COLO829 (cell line): ENCODE results near the gene HTR5A.
A peak's percentile ranks its signal among the peaks of the same experiment; 100 is the strongest.
"Not testable (repeated sequence)": the region's sequence is repeated elsewhere in the genome, so short reads cannot be mapped to it uniquely, and the experiment has no call there.

Experiments used
- DNase-seq: peaks from one replicate; pipeline ENCODE4 v3.0.0; 2012; ENCODE audit warnings: low spot score

The HTR5A gene

GRCh38 chr7:155069992-155070751 lies at the start of gene HTR5A:
HTR5A (plus strand) TSS chr7:155070324; CDS start chr7:155070900, 576 bp downstream.
- peak; percentile 74 for DNase-seq

- DNase-seq, result no peak
Observed at GRCh38 chr7:155020996-155021395, 49.1 kb upstream of the HTR5A start.

- DNase-seq, result no peak
Observed at GRCh38 chr7:155021699-155022145, 48.4 kb upstream of the HTR5A start.

GRCh38 chr7:155027879-155028278 lies 42.2 kb upstream of the HTR5A start:
- no peak for DNase-seq

DNA sequence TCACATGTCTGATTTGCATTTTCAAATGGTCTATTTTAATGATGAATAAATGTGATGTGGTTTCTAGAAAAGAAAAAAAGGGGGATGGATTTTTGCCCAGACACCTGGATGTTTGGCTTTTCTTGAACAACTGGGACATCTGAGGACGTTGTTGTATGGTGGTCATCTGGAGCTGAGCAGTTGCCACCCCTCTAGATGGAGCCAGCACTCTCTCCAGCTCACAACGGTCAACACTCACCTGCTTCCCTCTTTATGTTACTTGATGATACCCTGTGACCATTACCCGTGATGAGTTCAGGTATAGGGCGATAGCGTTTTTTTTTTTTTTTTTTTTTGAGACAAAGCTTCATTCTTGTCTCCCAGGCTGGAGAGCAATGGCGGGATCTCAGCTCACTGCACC lies 37.1 kb upstream of the HTR5A start:
- no peak for DNase-seq

GRCh38 chr7:155034495-155034894 lies 35.6 kb upstream of the HTR5A start:
- not testable (repeated sequence) for DNase-seq

DNA sequence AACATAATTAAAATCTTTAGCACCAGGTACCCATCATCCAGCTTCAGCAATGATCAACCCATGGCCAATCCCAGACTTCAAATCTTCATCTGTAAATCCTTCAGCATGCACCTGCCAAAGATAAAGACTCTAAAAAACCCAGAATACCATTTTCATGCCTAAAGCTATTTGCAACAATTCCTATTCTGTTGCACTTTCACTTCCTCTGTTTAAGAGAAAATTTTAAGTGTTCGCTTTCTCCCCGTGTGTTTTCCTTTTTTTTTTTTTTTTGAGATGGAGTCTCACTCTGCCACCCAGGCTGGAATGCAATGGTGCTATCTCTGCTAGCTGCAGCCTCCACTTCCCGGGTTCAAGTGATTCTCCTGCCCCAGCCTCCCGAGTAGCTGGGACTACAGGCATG lies 31.8 kb upstream of the HTR5A start:
- DNase-seq, result no peak

DNA sequence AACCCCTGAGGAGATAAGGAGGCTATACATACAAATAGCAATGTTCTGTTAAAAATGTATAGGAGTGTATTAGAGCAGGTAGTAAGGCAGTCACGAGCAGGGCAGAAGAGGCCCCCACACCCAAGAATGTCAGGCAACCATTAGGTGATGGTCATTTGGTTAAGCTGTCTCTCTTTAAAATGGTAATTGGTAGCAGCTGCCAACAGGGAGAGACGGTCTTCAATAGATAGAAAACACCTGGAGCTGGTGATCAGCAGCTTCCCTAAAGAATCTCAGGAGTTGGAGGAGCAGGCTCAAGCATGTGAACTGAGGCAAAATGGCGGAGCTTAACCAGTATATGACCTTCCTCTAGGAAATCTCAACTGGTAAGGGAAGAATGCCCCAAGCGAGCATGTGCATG lies 26.4 kb upstream of the HTR5A start:
- no peak for DNase-seq

DNA sequence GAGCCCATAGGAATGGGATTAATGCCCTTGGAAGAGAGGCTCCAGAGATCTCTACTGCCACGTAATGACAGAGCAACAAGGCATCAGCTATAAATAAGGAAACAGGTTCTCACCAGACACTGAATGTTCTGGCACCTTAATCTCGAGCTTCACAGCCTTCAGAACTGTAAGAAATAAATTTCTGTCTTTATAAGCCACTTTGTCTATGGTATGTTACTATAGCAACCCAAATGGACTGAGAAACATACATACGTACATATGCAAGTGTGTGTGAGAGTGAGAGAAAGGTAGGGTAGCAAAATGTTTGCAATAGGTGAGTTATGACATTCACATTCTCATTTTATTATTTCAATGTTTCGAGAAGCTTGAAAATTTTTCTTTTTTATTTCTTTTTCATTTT lies 22.1 kb upstream of the HTR5A start:
- no peak for DNase-seq

- no peak for DNase-seq
Observed at GRCh38 chr7:155051355-155051754, 18.8 kb upstream of the HTR5A start.

DNA sequence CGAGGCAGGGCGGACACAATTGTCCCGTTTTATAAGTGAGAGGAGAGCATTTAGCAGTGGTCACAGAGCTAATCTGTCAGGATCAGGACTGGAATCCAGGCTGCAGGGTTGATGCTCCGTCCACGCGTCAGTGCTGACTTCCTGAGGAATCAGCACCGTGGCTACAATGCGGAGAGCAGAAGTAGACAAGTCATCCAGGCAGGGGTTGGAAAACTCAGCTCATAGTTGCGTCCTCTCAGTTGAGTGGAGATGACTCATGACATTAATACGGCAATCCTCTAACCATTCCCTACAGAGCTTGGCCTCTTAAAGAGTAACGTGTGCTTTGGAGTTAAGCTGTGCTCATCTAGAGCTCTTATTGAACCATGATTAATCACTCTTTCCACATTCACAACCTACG lies 17.1 kb upstream of the HTR5A start:
- peak; percentile 32 for DNase-seq

GRCh38 chr7:155054761-155055160 lies 15.4 kb upstream of the HTR5A start:
- DNase-seq, result no peak

- DNase-seq, result no peak
Observed at GRCh38 chr7:155057076-155057475, 13.0 kb upstream of the HTR5A start.

- no peak for DNase-seq
Observed at GRCh38 chr7:155058896-155059295, 11.2 kb upstream of the HTR5A start.

DNA sequence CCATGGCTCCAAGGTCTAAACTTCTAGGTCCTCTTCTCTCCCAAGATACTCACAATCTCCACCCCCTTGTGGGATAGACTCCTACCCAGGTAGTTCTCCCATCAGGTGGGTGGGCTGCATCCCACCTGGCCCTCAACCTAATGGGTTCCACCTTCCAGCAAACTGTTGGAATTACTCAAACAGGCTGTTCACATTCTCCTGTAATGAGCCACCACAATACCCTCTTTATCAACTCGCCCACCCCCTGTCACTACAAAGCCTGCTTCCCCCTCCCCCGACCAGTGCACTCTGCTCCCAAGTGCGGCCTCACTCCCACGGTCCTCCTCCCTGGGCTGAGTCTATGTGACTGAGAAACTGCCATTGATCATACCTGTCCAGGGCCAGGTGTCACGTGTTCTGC lies 10.4 kb upstream of the HTR5A start:
- no peak for DNase-seq

DNA sequence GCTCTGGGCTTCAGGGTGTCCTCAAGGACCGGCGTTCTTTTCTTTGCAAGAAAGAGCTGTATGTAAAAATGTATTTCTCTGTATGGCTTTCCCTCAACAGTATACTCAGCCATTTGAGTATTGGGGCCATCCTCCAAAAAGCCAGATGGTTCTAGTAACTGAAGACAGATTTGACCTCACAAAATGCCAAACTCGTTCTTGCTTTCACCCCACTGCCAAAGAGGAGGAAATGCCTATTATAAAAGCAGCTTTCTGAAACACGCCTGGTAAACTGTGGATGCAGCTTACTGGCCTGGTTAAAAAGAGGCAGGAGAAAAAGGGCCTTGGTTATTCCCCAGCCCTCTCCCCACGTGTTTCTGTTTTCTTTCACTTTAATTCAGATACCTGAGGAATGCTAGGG lies 7.7 kb upstream of the HTR5A start:
- no peak for DNase-seq

GRCh38 chr7:155064186-155064585 lies 5.9 kb upstream of the HTR5A start:
- DNase-seq, result no peak

DNA sequence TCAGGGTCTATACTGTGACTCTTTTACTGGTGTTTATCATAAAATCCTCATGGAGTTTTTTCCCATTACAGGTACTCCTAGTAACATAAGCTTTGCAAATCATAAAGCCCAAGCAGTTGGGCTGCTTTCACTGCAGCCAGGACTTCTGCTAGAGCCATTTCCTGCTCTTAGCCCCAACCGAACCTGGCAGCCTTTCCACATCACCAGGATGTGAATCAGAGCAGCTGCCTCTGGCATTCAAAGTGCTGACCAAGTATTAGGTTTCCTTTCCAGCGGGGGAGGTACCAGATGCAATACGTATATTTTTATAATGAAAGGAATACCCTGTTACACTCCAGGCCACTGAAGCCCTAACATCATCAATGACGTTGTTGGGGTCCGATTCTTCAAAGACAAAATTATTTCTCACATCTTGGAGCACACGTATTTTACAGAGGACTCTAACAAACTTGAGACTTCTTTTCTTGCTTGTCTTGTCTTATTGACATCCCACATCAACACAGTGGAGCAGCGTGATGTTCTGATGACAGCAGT lies 3.6 kb upstream of the HTR5A start:
- peak; percentile 70 for DNase-seq

DNA sequence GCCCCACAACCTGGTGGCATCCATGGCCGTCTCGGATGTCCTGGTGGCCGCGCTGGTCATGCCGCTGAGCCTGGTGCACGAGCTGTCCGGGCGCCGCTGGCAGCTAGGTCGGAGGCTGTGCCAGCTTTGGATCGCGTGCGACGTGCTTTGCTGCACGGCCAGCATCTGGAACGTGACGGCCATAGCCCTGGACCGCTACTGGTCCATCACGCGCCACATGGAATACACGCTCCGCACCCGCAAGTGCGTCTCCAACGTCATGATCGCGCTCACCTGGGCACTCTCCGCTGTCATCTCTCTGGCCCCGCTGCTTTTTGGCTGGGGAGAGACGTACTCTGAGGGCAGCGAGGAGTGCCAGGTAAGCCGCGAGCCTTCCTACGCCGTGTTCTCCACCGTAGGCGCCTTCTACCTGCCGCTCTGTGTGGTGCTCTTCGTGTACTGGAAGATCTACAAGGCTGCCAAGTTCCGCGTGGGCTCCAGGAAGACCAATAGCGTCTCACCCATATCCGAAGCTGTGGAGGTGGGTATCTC lies 1.1 kb downstream of the HTR5A start:
- DNase-seq, result no peak

GRCh38 chr7:155071916-155072571 lies 1.9 kb downstream of the HTR5A start:
- DNase-seq, result no peak

DNA sequence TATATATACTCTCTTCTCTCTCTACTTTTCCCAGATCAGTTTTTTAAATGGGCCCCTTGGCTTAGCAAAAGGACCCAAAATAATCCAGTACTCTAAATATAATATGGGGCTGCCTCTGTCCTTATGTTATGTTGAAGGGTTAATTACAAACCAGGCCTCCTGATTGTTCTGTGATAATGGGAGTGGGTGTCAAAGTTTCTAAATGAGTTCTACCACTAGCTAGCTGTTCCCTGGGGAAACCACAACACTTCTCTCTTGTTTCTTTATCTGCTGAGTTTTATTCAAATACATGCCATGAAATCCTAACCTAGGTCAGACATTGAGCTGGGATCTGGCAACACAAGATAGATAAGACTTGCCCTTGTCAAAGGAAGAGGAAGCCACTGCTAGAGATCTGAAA lies 3.8 kb downstream of the HTR5A start:
- no peak for DNase-seq

DNA sequence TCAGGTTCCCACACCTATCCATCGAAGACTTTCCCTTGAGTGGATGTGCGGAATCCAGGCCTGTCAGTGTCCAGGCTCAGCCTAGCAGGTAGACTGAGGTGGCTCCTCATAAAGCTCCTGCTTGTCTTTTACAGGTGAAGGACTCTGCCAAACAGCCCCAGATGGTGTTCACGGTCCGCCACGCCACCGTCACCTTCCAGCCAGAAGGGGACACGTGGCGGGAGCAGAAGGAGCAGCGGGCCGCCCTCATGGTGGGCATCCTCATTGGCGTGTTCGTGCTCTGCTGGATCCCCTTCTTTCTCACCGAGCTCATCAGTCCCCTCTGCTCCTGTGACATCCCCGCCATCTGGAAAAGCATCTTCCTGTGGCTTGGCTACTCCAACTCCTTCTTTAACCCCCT lies 13.9 kb downstream of the HTR5A start:
- DNase-seq, result no peak

GRCh38 chr7:155084969-155085368 lies 14.8 kb downstream of the HTR5A start:
- no peak for DNase-seq
